ENCODE data around the gene C11orf21.

The C11orf21 gene

DNA sequence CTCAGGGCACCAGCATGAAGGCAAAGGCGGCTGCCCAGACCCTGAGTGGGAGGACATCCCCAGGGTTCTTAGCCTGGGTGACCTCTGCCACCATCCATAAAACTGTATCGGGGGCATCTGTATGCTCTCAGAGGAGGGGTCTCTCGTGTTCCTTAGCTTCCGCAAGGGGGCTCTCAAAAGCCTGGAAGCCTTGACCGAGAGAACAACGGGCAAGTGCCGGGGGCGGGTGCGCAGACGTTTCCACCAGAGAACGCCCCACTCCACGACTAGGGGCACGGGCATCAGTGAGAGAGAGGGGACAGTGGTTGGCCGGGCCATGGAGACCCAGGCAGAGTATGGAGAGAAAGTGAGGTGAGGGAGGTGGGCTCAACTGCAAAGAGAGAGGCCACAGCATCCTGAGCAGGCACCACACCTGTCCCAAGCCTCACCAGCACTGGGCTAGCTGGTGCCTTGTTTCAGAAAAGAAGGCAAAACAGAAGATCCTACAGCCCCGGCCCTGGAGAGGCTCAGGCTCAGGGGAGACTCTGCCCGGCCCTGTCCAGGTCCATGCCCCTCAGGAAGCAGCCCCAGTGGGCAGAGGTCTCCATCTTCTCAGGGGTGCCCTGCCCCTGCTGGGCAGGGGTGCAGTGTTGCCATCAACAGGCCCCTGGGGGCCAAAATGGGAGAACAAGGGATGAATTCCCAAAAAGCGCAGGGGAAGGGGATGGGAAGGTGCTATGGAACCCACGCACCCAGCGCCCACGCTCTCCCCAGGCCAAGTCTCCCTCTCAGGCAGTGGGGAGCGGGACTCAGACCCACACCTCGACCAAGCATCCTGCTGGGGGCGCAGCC lies 6.0 kb upstream of the C11orf21 start:
- DNase-seq = no peak

DNA sequence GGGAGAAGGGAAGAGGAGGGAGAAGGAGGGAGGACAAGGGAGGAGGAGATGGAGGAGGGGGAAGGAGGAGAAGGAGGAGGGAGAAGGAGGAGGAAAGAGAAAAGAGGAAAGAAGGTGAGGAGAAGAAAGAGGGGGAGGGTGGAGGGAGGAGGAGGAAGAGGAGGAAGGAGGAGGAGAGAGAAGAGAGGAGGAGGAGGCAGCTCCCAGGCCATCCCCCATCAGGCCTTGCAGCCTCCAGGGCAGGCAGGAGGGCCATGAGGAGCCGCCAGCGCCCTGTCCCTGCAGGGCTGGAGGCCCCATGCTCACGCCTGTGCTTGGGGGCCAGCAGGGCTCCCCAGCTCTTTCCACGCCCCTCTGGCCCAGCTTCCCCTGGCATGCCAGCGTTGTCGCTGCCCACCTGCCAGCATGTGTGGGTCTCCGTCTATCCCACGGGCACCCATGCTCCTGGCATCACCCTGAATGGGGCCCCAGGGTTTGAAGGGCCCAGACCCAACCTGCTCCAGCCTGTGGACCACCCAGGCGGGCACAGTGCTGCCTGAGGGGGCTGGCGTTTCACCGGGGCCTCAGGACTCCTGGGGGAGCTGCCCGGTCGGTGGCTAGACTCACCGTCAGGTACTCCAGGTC lies 5.3 kb upstream of the C11orf21 start:
- no peak for DNase-seq

DNA sequence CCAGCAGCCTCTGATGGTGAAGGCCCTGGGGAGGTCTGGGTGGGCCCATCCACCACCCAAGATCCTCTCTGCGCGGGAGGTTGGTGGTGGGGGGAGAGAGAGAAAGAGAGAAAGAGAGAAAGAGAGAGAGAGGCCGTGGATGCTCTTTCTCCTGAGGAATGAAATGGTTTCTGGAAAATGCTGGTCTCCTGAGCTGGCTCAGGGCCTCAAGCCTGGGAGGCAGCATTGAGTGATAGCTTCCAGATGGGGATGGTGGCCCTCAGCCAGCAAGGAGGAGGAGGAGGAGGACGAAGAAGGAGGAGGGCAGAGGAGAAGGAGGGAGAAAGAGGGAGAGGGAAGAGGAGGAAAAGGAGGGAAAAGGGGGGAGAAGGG lies 4.7 kb upstream of the C11orf21 start:
- DNase-seq = no peak

DNA sequence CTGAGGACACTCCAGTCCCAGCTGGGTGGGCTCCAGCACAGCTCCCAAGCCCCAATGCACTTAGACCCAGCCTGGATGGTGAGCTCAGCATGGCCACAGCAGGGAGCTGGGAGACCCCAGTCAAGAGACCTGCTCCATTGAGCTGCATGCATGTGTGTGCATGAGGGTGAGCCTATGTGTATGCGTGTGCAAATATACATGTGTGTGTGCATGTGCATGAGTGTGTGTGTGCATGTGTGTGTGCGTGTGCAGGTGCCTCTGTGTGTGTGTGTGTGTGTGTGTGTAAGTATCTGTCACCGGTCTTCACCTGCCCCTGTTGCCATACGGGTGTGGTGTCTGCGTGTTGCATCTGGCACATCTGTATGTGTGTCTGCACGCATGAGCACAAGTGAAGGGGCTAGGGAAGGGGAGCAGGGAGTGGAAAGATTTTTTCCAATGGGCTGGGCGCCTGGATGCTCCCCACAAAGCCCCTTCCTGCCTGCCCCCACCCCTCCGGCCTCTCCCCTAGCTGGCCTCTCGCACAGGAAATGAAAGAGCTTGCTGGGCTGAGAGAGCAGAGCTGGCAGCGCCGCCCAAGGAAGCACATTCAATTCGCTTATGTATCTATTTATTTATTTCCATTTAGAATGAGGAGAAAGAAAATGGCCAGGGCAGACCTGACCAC lies 4.2 kb upstream of the C11orf21 start:
- no peak for DNase-seq

DNA sequence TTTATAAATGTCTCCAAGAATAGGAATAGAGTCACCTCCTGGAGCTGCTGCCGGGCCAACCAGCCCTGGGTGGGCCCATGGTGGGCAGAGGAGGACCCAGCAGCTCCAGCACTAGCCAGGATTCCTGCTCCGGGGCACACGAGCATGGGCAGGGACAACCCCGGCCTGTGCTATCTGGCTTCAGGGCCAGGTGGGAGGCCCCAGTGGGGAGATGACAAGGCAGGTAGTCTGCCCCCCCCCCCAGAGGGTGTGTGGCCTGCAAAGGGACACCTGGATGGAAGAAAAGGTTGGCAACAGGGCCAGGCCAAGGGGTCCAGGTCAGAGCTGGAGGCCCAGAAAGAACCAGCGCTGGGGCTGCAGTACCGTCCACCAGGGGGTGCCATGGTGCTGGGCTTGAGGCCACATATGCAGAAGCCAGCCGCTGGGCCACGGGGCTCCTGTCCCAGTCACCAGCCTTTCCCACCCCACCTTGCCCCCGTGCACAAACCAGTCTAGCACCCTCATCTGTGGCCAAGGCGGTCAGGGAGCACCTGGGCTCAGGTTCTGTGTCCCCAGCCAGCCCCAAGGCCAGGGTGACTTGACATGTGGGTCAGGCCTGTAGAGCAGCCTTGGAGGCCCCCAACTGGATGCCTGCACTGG lies 3.5 kb upstream of the C11orf21 start:
- DNase-seq = peak; percentile 93

DNA sequence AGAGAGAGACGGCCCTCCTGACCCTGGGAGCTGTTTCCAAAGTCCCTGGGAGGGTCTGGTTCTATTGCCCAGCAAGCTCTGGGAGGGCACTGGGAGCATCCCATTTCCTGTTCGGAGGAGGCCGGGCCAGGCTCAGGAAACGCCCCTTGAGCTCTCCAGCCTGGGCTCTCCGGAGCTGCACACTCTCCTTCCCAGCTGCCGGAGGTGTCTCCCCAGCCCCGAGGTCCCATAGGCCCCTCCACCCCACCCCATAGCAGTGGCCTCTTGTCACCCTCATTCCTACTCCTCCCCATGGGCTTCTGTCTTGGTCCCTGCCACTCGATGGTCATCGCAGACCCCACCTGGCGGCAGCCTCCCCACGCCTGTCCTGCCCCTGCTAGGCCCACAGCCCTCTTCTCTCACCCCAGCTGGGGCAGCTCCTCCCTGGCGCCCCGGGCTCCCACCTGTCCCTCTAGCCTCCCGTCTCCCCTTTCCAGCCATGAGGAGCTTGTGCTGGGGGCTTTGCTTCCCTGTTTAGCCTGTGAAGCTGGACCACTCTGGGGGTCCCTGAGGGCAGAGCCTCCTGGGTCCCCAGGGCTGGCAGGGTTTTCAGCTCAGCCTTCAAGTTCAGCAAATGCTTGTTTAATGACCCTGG lies 2.9 kb upstream of the C11orf21 start:
- DNase-seq = no peak

DNA sequence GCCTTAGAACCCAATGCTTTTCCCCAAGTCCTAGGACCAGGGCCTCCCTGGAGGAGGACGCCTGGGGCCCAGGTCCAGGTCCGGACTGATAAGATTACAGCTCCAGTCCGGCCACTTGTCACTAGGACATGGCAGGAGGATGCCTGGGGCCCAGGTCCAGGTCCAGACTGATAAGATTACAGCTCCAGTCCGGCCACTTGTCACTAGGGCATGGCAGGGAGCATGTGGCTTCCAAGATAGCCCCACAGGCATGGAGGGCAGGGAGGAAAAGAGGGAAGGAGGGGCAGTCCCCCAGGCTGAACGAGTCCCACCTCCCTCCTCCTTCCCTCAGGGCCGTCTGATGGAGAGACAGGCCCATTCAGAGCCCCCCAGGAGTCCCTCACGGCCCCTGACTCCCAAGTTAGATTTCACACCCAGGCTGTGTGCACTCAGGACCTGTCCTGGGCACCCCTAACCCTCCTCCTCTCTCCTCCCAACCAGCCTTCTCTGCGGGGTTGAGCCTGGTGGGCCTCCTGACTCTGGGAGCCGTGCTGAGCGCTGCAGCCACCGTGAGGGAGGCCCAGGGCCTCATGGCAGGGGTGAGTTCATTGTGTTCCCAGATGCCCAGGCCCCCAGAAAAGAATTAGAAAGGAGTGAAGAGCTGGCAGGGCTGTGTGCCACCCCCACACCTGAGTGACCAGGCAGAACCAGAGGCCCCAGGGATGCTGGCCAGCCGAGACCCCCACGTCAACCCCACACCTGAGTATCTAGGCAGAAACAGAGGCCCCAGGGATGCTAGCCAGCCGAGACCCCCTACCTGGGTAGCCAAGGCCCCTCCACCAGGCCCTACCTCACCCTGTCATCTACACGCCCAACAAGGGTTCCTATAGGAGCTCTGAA lies 2.1 kb upstream of the C11orf21 start:
- DNase-seq = no peak

DNA sequence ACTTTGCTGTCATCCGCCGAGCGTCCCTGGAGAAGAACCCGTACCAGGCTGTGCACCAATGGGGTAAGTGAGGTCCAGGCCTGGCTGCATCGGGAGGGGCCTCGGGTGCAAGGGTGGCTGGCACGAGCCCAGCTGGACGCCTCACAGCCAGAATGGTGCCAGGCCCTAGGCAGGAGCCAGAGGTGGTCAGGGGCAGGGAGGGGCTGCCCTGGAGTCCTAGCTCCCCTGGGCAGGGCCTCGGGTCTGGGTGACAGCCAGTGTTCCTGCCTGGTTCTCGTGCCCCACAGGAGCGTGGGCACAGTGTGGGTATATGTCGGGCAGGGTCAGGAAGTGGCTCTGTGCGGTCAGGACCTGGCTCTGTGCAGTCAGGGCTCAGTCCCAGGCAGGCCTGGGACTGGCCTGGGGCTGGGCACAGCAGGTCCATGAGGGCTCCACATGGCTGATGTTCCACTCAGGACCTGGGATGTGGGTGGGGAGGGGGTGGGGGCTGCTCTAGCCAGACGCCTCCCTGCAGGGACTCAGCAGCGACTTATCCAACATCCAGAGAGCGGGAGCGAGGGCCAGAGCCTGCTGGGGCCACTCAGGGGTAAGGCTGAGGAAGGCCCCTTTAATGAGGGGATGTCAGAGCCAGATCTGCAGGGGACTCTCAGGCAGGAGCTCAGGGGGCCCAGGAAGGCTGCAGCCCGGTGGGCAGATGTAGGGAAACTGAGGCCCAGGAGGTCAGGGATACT lies 1.3 kb upstream of the C11orf21 start:
- DNase-seq = no peak

DNA sequence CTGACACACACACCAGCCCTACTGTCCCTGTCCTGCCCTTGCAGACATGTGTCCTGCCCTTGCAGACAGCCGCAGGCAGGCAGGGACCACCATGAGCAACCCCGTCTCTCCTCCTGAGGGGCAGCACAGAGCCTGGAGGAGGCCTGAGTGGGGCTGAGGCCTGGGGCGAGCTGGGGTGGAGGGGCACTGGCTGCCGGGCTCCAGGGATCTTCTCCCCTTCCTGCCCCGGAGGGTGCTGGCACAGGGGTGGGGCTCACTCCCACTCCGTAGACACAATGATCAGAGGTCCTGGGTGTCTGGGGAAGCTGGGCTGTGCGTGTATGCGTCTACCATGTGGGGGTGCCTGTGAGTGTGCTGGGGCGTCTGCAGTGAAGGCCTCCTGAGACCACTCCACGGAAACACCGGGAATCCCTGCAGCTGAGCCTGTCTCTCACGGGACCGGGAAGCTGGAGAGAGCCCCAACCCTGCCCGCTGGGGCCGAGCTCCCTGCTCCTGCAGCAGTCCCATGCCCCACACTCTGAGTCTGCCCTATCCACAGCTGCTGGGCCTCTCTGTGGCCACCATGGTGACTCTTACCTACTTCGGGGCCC lies 683 bp upstream of the C11orf21 start:
- peak; percentile 45 for DNase-seq

DNA sequence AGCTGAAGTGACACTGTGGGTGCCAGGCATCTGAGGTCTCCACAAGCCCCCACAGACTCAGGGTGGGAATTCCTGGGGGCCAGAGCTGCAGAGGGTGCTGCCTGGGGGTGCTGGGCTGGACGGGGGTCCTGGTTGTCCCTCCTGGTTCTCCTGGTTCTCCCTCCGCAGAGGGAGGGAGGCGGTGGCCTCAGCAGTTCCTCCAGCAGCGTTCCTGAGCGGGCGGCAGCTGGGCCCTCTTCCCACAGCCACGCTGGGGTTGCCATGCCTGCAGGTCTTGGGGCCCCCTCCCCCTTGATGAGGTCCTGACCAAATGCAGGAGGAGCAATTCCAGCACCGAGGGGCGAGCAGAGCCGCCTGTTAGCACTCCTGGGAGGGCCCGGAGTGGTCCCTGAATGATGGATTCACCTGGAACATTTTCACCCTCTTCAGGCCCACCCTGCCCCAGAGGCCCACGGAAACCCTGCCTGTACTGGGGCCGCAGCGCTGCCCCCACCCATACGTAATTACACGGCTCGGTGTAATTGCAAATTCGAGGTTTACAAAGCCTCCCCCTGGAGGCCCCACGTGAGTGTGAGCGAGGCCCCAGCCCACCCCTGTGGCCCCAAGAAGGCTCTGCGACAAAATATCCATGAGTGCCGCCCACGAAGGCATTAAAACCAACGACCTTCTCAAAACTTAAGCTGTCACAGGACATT lies 635 bp downstream of the C11orf21 start:
- DNase-seq = no peak

DNA sequence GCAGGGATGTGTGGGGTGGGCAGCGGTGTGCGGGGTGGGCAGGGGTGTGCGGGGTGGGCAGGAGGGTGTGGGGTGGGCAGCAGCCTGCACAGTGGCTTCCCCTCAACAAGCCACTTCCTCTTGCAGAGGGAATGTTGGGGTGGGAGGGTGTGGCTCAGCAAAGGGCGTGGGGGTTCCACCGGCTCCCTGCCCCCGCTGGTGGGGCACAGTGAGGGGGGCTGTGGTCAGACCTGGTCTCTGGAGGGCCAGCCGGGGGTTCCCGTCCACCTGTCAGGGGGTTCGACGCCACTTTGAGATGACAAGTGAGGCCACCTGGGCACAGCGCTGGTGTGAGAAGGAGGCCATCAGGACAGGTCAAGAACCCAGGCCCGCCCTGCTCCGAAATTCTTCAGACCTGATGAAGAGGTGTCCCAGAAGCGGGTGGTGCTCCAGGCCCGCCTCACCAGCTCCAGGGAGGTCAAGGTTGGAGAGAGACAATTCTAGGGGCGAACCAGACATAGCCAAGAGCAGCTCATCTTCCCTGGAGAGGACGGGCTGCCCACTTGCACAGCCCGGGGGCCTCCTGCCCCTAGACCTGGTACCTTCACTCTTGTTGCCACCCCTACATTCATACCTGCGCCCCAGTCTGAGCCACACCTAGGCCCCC lies 1.3 kb downstream of the C11orf21 start:
- DNase-seq = no peak

DNA sequence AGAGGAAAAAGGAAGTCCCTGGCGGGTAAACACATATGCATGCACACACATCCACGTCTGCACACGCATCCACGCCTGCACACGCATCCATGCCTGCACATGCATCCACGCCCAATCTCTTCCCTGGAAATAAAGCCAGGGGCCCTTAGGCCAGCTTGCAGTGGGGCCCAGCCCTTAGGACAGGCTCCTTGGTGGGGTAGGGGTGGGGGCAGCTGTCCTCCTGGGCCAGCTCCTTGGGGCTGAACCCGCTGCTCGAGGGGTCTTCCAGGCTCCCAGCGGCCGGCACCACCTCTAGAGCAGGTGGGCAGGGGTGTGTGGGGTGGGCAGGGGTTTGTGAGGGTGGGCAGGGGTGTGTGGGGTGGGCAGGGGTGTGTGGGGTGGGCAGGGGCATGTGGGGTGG lies 1.9 kb downstream of the C11orf21 start:
- DNase-seq = no peak

DNA sequence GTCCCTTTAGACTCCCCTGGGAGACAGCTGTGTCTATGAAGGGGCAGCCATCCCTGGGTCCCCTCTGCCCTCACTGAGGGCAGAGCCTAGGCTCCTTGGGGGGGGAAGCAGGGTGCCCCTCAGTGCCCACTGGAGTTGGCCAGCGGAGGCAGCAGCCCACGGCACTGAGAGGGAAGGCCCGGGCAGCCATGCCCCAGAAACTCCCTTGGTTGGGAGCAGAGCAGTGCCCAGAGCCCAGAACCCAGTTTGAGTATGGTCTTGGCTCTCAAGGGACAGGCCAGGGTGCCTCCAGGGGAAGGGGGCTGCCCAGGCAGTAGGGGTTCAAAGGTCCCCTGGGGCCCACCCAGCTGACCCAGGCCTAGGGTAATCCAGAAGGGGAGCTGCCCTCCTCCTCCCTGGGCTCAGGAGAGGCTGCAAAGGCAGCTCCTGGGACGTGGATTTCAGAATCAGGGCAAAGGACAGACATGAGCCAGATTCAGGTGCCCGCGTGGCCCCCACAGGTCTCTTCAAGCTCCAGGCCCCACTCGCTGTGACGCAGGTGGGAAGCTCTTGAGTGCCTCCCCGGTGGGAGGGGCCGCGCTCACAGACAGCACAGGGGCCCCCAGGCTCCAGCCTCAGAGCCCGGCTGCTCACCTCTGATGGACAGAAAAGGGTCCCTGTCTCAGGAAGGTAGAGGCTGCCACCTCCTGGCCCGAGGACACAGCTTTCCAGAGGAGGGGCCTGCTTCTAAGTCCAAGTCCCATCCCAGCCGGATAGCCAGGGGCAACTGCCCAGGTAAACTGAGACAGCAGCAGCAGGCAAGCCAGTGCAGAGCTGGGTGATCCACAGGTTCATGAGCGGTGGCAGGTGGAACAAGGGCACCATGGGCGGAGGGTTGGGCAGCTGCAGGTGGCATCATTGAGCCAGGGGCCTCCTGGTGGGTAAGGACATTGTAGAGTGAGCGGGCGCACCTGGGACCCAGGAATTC lies 2.6 kb downstream of the C11orf21 start:
- no peak for DNase-seq

DNA sequence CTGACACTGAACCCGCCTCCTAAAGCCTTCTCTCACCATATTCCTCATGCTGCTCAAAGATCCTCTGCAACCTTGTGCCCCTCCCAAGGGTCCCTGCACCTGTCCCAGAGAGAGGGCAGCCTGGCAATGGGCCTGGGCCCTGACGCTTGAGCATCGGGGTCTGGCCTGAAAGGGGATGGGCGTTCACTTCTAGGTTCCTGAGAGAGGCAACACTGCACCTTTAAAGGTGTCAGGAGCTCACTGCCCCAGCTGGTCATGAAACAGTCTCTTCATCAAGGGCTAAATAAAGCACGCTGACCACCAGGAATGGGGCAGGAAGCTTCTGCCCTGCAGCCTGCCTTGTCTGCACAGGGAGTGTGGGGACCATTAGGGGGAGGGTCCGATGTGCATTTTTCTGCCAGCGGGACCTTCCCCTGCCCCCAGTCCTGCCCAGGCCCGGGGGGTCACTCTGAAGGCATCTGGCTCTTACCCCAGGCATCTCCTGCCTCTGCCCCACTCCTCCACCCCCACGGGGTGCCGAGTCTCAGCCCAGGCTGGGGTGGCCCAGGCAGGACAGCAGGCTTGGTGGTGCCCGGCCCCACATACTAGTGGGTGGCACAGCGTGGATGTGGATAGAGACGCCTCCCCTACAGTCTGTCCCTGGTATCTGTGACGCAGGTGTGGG lies 3.5 kb downstream of the C11orf21 start:
- no peak for DNase-seq

DNA sequence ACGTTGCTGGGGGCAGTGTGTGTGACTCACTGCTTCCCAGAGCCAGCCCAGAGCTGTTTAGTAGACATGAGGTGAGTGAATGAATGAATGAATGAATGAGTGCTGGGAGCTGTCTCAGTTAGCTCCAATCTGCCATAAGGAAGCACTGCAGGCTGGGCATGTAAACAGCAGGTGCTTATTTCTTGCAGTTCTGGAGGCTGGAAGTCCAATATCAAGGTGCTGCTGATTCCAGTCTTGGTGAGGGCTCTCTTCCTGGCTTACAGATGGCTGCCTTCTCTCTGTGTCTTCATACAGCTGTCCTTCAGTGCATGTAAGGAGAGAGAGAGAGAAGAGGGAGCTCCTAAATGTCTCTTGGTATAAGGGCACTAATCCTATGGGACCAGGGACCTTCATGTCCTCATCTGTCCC lies 4.1 kb downstream of the C11orf21 start:
- DNase-seq = no peak

DNA sequence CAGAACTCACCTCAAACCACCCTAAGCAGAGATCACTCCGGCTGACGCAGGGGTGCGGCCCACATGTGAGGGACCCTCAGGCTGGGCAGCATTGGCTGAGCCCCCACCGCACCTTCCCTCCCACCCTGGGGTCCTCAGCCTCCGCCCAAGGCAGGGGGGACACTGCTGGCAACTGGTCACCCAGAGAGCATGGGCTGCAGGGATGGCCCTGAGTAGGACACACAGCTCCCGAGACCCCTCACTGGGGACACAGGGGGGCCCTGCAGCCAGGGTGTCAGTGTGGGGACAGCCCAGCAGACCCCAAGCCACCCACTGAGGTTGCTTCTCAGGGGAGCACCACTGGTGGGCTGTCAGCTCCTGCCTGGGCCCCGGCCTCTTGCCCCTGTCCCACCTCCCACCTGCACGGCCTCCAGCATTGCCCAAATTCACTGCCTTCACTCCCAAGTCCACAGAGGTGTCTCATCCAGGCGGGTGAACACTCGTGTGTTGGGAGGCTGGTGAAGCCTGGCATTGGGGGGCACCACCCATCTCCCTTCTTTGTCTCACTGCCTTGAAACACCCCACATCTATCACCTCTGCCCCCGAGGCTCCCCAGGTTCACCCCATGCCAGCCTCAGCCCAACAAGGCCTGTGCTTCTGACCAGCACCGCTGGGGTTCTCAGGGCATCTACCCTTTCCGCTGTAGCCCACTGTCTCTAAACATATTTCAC lies 4.7 kb downstream of the C11orf21 start:
- no peak for DNase-seq

All from stimulated activated CD4-positive, alpha-beta T cell treated with anti-CD3 and anti-CD28 coated beads, Interleukin-15, amount 100 ng/mL, for 24 hours (primary cell).